ENCODE data around the gene TMEM143.
"Not testable (repeated sequence)": the region's sequence is repeated elsewhere in the genome, so short reads cannot be mapped to it uniquely, and the experiment has no call there.

Gene TMEM143

GRCh38 chr19:48325265-48325910, 38.4 kb downstream of the TMEM143 start, which contains the start of gene EMP3:
Gene EMP3 (plus strand): TSS chr19:48325552. CDS start chr19:48326845, 1,293 bp downstream.
- DNase-seq: peak; percentile 90 to 91

- DNase-seq: peak; percentile 99
These were observed 41.8 kb downstream of the TMEM143 start for GRCh38 chr19:48321622-48322591.

GRCh38 chr19:48321372-48321621, 42.4 kb downstream of the TMEM143 start:
- DNase-seq: peak; percentile 99

- DNase-seq: peak; percentile 80 to 81
These were observed 43.8 kb downstream of the TMEM143 start for GRCh38 chr19:48319647-48320541.

GRCh38 chr19:48318286-48318987, 45.3 kb downstream of the TMEM143 start:
- DNase-seq: no peak

- not testable (repeated sequence) for DNase-seq
These were observed 46.1 kb downstream of the TMEM143 start for GRCh38 chr19:48317708-48317960.

- no peak for DNase-seq
These were observed 48.0 kb downstream of the TMEM143 start for GRCh38 chr19:48315712-48316111.

GRCh38 chr19:48311384-48311783, 52.4 kb downstream of the TMEM143 start:
- DNase-seq: no peak

GRCh38 chr19:48310227-48310626, 53.5 kb downstream of the TMEM143 start:
- no peak for DNase-seq

GRCh38 chr19:48309731-48310130, 54.0 kb downstream of the TMEM143 start:
- not testable (repeated sequence) for DNase-seq

GRCh38 chr19:48308631-48309586, 54.8 kb downstream of the TMEM143 start:
- no peak for DNase-seq

- DNase-seq: no peak
These were observed 59.9 kb downstream of the TMEM143 start for GRCh38 chr19:48303866-48304265.

- DNase-seq: no peak
These were observed 60.4 kb downstream of the TMEM143 start for GRCh38 chr19:48303367-48303766.

GRCh38 chr19:48302600-48302959, 61.2 kb downstream of the TMEM143 start:
- DNase-seq: no peak

- DNase-seq: no peak
These were observed 61.7 kb downstream of the TMEM143 start for GRCh38 chr19:48301886-48302599.

GRCh38 chr19:48297975-48298374, 65.8 kb downstream of the TMEM143 start:
- no peak for DNase-seq

- no peak for DNase-seq
These were observed 66.6 kb downstream of the TMEM143 start for GRCh38 chr19:48296963-48297734.

GRCh38 chr19:48295458-48295857, 68.3 kb downstream of the TMEM143 start:
- DNase-seq: no peak

- no peak for DNase-seq
These were observed 70.9 kb downstream of the TMEM143 start for GRCh38 chr19:48292798-48293197.

GRCh38 chr19:48291489-48291815, 72.3 kb downstream of the TMEM143 start:
- not testable (repeated sequence) for DNase-seq

Measured in CD4-positive, alpha-beta T cell treated with Interleukin-4 for 1 hour (primary cell).